GM12801 (cell line): ENCODE data around the gene KDM8.

Source experiments
- TF ChIP-seq, protein P1 (sequence below): IDR thresholded peaks from one replicate; pipeline ENCODE4 v1.5.1; 2011; ENCODE audit warnings: control low read depth; ENCODE audit not compliant: insufficient read length; ENCODE audit errors: extremely low read depth

Gene KDM8

GRCh38 chr16:27267037-27267677 lies 63.8 kb downstream of the KDM8 start:
- TF ChIP-seq, protein P1, sequence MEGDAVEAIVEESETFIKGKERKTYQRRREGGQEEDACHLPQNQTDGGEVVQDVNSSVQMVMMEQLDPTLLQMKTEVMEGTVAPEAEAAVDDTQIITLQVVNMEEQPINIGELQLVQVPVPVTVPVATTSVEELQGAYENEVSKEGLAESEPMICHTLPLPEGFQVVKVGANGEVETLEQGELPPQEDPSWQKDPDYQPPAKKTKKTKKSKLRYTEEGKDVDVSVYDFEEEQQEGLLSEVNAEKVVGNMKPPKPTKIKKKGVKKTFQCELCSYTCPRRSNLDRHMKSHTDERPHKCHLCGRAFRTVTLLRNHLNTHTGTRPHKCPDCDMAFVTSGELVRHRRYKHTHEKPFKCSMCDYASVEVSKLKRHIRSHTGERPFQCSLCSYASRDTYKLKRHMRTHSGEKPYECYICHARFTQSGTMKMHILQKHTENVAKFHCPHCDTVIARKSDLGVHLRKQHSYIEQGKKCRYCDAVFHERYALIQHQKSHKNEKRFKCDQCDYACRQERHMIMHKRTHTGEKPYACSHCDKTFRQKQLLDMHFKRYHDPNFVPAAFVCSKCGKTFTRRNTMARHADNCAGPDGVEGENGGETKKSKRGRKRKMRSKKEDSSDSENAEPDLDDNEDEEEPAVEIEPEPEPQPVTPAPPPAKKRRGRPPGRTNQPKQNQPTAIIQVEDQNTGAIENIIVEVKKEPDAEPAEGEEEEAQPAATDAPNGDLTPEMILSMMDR: no peak

DNA sequence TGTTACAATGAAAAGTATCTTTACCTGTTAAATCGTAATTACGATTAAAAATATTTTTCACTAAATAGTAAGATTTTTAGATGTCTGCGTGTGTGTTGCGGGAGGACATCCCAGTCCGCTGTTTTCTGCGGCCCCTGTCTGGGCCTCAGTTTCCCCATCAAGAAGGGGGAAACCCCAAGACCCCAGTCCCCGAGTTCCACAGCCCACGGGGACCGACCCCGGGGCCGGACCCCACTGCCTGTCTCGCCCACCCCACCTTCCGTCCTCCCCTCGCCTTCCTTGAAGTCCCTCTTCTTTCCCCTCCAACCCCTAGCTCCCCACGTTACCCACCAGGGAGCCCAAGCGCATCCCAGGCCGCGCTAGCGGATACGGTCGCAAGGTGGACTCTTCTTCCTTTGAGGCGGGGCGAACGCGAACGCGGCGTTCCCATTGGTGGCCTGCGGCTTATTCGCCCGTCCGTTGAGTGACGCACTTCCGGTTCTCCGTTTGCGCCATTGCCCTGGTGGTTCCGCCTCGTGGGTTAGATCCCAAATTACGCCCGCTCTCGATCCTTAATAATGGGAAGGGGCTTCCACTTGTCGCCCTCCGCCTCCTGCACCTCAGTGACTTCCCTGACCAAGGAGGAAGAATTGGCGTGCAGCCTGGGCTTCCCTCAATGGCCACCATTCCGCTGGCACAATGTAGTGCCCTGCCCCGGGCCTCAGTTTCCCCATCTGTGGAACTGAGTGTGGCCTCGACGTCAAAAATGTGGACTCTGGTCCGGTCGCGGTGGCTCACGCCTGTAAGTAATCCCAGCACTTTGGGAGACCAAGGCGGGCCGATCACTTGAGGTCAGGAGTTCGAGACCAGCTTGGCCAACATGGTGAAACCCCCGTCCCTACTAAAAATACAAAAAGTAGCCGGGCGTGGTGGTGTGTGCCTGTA lies 65.3 kb downstream of the KDM8 start, which contains the start of gene NSMCE1:
Gene NSMCE1, minus strand, starts transcription at position 397 of the 924 bp plus-strand sequence. CDS start 11,202 bp downstream, outside the sequence.
- TF ChIP-seq, protein P1: no peak

- TF ChIP-seq, protein P1: no peak
Measured at GRCh38 chr16:27269300-27270150, 66.2 kb downstream of the KDM8 start.

DNA sequence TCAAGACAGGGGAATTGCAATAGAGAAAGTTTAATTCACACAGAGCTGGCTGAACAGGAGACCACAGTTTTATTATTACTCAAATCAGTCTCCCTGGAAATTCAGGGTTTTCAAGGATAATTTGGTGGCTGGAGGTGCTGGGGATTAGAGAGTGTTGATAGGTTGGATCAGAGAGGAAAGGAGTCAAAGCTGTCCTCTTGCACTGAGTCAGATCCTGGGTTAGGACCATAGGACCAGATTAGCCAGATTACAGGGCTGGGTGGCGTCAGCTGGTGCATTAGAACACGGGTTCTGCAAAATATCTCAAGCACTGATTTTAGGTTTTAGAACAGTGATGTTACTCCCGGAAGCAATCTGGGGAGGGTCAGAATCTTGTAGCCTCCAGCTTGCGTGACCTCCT lies 67.0 kb downstream of the KDM8 start:
- TF ChIP-seq, protein P1: no peak
